ENCODE measurements around the gene NECTIN3. TPM values are rescaled to one million over a fixed set of nuclear protein-coding genes. Genes with fewer than 3 reads are reported as not detected.

The NECTIN3 gene
- total RNA-seq, 1 experiment from 2014 or later, result 110 TPM

- Mint-ChIP-seq H3K4me1 (ENCODE audit: low read depth, unreplicated experiment) (no peaks in the 10 kb centered on the region), H3K9me3 (ENCODE audit: low read depth, unreplicated experiment) (peaks cover 3% of the 10 kb centered on the region)
Measured at GRCh38 chr3:111040959-111041358, 30.7 kb upstream of the NECTIN3 start.

GRCh38 chr3:111045564-111045963 is 26.1 kb upstream of the NECTIN3 start:
- H3K36me3 Mint-ChIP-seq (ENCODE audit: insufficient read depth, unreplicated experiment), result no peaks in the 10 kb centered on the region

More at GRCh38 chr3:111040959-111041358, 30.7 kb upstream of the NECTIN3 start:
- intact Hi-C loops (cut with micrococcal nuclease; ENCODE audit: unreplicated experiment), result no loop called here
- no peak for DNase-seq
- no peak for TF ChIP-seq CTCF (IDR thresholded peaks at IDR 0.05; ENCODE audit: unreplicated experiment)
- no peaks in the 10 kb centered on the region for H3K27me3 Mint-ChIP-seq (ENCODE audit: unreplicated experiment)
- no peak overlapping the region for H3K27ac Mint-ChIP-seq (ENCODE audit: unreplicated experiment)
- CTCF ChIA-PET, result no interaction called here
- no peaks in the 10 kb centered on the region for H3K36me3 Mint-ChIP-seq (ENCODE audit: insufficient read depth, unreplicated experiment)
- no peak overlapping the region for H3K4me3 Mint-ChIP-seq (ENCODE audit: low read depth, unreplicated experiment)
- no TSS peak for BruUV-seq (replicated peaks)

GRCh38 chr3:111047042-111047441 is 24.6 kb upstream of the NECTIN3 start:
- H3K27me3 Mint-ChIP-seq (ENCODE audit: unreplicated experiment), result no peaks in the 10 kb centered on the region
- no peaks in the 10 kb centered on the region for H3K36me3 Mint-ChIP-seq (ENCODE audit: insufficient read depth, unreplicated experiment)
- intact Hi-C loops (cut with micrococcal nuclease; ENCODE audit: unreplicated experiment), result no loop called here
- CTCF ChIA-PET, result no interaction called here
- H3K9me3 Mint-ChIP-seq (ENCODE audit: low read depth, unreplicated experiment), result no peaks in the 10 kb centered on the region
- BruUV-seq (replicated peaks), result no TSS peak
- no peak for DNase-seq
- no peak overlapping the region for H3K27ac Mint-ChIP-seq (ENCODE audit: unreplicated experiment)
- H3K4me1 Mint-ChIP-seq (ENCODE audit: low read depth, unreplicated experiment), result no peaks in the 10 kb centered on the region
- H3K4me3 Mint-ChIP-seq (ENCODE audit: low read depth, unreplicated experiment), result no peak overlapping the region
- no peak for TF ChIP-seq CTCF (IDR thresholded peaks at IDR 0.05; ENCODE audit: unreplicated experiment)

More at GRCh38 chr3:111045564-111045963, 26.1 kb upstream of the NECTIN3 start:
- BruUV-seq (replicated peaks), result no TSS peak
- no peak for TF ChIP-seq CTCF (IDR thresholded peaks at IDR 0.05; ENCODE audit: unreplicated experiment)
- intact Hi-C loops (cut with micrococcal nuclease; ENCODE audit: unreplicated experiment), result no loop called here
- Mint-ChIP-seq H3K4me3 (ENCODE audit: low read depth, unreplicated experiment) (no peak overlapping the region), H3K27ac (ENCODE audit: unreplicated experiment) (no peak overlapping the region), H3K9me3 (ENCODE audit: low read depth, unreplicated experiment) (no peaks in the 10 kb centered on the region), H3K27me3 (ENCODE audit: unreplicated experiment) (no peaks in the 10 kb centered on the region), H3K4me1 (ENCODE audit: low read depth, unreplicated experiment) (no peaks in the 10 kb centered on the region)
- no peak for DNase-seq
- CTCF ChIA-PET, result no interaction called here

- H3K9me3 Mint-ChIP-seq (ENCODE audit: low read depth, unreplicated experiment), result no peaks in the 10 kb centered on the region
- DNase-seq, result no peak
- H3K27ac Mint-ChIP-seq (ENCODE audit: unreplicated experiment), result no peak overlapping the region
- CTCF ChIA-PET, result no interaction called here
- TF ChIP-seq CTCF (IDR thresholded peaks at IDR 0.05; ENCODE audit: unreplicated experiment), result no peak
- no peaks in the 10 kb centered on the region for H3K36me3 Mint-ChIP-seq (ENCODE audit: insufficient read depth, unreplicated experiment)
- no peak overlapping the region for H3K4me3 Mint-ChIP-seq (ENCODE audit: low read depth, unreplicated experiment)
- intact Hi-C loops (cut with micrococcal nuclease; ENCODE audit: unreplicated experiment), result no loop called here
- H3K4me1 Mint-ChIP-seq (ENCODE audit: low read depth, unreplicated experiment), result no peaks in the 10 kb centered on the region
- BruUV-seq (replicated peaks), result no TSS peak
- no peaks in the 10 kb centered on the region for H3K27me3 Mint-ChIP-seq (ENCODE audit: unreplicated experiment)
Measured at GRCh38 chr3:111047812-111048435, 23.7 kb upstream of the NECTIN3 start.
